Measurements from ENCODE around the gene PTPRR.

- no peak for TF ChIP-seq CTCF (conservative IDR thresholded peaks at IDR 0.05; ENCODE audit: low read depth, low read length)
- no peak for TF ChIP-seq CEBPB (IDR thresholded peaks at IDR 0.05; ENCODE audit: low read depth, low read length)
- TF ChIP-seq POLR2A (IDR thresholded peaks at IDR 0.05; ENCODE audit: low read depth, low read length), result no peak
- no peak for TF ChIP-seq ELK1 (IDR thresholded peaks at IDR 0.05; ENCODE audit: borderline replicate concordance, low read depth, low read length)
- no peak for TF ChIP-seq FOS (IDR thresholded peaks at IDR 0.05; ENCODE audit: low read depth, low read length)
- TF ChIP-seq MXI1 (IDR thresholded peaks at IDR 0.05; ENCODE audit: borderline replicate concordance, low read depth, low read length), result no peak
- TF ChIP-seq CHD1 (IDR thresholded peaks at IDR 0.05; ENCODE audit: low read depth, low read length), result no peak
- no peak for TF ChIP-seq RFX5 (IDR thresholded peaks at IDR 0.05; ENCODE audit: low read depth, low read length)
- no peak for TF ChIP-seq SMC3 (IDR thresholded peaks at IDR 0.05; ENCODE audit: low read depth, low read length)
- TF ChIP-seq RAD21 (IDR thresholded peaks at IDR 0.05; ENCODE audit: low read length), result no peak
- no peak for TF ChIP-seq MAZ (IDR thresholded peaks at IDR 0.05; ENCODE audit: borderline replicate concordance, low read depth, low read length)
- no peak for TF ChIP-seq NFE2L2 (IDR thresholded peaks at IDR 0.05; ENCODE audit: low read depth, low read length)
Measured at GRCh38 chr12:70920891-70921290, 353 bp upstream of the PTPRR start.

Data from IMR-90 (cell line).